ENCODE measurements around the gene CAMSAP1. TPM values are rescaled to one million over a fixed set of nuclear protein-coding genes. Genes with fewer than 3 reads are reported as not detected.

The CAMSAP1 gene
- total RNA-seq, 1 donor from 2014 or later, result 150 TPM

- H3K4me3 Mint-ChIP-seq (ENCODE audit: unreplicated experiment), result no peak overlapping the region
- H3K9me3 Mint-ChIP-seq (ENCODE audit: unreplicated experiment), result peaks cover 7% of the 10 kb centered on the region
- no peak overlapping the region for H3K27ac Mint-ChIP-seq (ENCODE audit: unreplicated experiment)
- H3K27me3 Mint-ChIP-seq (ENCODE audit: unreplicated experiment), result peaks cover 10% of the 10 kb centered on the region
- DNase-seq, result no peak
- peaks cover 9% of the 10 kb centered on the region for H3K36me3 Mint-ChIP-seq (ENCODE audit: unreplicated experiment)
- H3K4me1 Mint-ChIP-seq (ENCODE audit: low read depth, unreplicated experiment), result peaks cover 2% of the 10 kb centered on the region
- TF ChIP-seq, protein P1, sequence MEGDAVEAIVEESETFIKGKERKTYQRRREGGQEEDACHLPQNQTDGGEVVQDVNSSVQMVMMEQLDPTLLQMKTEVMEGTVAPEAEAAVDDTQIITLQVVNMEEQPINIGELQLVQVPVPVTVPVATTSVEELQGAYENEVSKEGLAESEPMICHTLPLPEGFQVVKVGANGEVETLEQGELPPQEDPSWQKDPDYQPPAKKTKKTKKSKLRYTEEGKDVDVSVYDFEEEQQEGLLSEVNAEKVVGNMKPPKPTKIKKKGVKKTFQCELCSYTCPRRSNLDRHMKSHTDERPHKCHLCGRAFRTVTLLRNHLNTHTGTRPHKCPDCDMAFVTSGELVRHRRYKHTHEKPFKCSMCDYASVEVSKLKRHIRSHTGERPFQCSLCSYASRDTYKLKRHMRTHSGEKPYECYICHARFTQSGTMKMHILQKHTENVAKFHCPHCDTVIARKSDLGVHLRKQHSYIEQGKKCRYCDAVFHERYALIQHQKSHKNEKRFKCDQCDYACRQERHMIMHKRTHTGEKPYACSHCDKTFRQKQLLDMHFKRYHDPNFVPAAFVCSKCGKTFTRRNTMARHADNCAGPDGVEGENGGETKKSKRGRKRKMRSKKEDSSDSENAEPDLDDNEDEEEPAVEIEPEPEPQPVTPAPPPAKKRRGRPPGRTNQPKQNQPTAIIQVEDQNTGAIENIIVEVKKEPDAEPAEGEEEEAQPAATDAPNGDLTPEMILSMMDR (IDR thresholded peaks at IDR 0.05; ENCODE audit: partially characterized antibody, unreplicated experiment), result no peak
Measured at GRCh38 chr9:135923508-135923907, 16.2 kb upstream of the CAMSAP1 start.

DNA sequence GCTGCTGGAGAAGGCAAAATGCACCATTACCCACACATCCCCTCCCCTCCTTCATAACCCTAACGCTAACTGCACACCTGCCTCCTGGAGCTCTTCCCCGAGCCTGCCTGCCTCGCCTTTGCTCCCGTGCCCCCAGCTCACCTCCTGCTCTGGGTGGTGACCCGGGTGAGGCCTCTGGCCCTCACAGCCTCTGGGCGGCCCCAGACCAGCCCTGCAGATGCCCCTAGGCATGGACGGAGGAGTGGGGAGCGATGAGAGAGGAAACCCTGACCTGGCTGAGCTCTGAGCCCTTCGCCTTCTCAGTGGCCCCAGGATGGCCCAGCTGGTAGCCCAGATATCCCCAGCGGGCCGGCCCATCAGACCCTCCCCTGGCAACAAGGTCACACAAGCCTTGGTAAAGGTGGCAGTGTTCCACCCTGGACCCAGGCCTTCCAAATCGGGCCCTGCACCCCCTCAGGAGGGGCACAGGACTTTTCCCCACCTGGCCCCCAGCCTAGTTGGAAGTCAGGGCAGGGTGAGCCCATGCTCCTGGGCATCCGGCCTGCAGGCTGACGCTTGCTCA lies 14.5 kb upstream of the CAMSAP1 start:
- peaks cover 6% of the 10 kb centered on the region for H3K27me3 Mint-ChIP-seq (ENCODE audit: unreplicated experiment)

DNA sequence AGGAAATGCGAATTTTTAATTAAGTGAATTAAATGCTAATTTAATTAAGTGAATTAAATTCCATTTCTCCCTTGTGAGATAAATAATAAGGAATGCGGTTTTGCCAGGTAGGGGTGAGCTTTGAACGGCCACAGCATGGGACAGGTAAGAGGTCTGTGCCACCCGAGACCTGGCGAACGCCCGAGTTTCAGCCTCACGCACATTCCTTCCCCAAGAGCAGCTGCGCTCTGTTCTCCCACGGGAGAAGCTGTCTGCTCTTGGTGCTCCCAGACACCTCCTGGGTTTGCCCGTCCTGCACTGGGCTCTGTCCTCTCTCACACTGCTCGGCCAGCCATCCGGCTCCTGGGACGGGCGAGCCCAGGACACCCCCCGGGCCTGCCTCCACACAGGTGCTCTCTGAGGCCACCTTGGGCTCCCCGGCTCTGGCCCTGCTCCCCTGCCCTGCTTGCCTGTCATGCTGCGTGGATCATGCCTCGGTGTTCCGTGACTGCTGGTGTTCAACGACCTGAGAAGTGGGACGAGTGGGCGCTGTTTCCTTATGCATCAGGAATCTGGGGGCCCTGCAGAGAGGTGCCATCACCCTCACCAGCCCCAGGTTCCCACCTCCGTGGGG lies 13.7 kb upstream of the CAMSAP1 start:
- Mint-ChIP-seq H3K27ac (ENCODE audit: unreplicated experiment) (no peak overlapping the region), H3K9me3 (ENCODE audit: unreplicated experiment) (peaks cover 13% of the 10 kb centered on the region), H3K36me3 (ENCODE audit: unreplicated experiment) (peaks cover 24% of the 10 kb centered on the region), H3K4me1 (ENCODE audit: low read depth, unreplicated experiment) (peaks cover 2% of the 10 kb centered on the region), H3K4me3 (ENCODE audit: unreplicated experiment) (no peak overlapping the region), H3K27me3 (ENCODE audit: unreplicated experiment) (peaks cover 6% of the 10 kb centered on the region)
- TF ChIP-seq, protein P1 (IDR thresholded peaks at IDR 0.05; ENCODE audit: partially characterized antibody, unreplicated experiment), result no peak
- DNase-seq, result no peak

More for the DNA sequence above, 14.5 kb upstream of the CAMSAP1 start:
- Mint-ChIP-seq H3K9me3 (ENCODE audit: unreplicated experiment) (peaks cover 11% of the 10 kb centered on the region), H3K4me3 (ENCODE audit: unreplicated experiment) (no peak overlapping the region), H3K36me3 (ENCODE audit: unreplicated experiment) (peaks cover 16% of the 10 kb centered on the region), H3K4me1 (ENCODE audit: low read depth, unreplicated experiment) (peaks cover 2% of the 10 kb centered on the region), H3K27ac (ENCODE audit: unreplicated experiment) (no peak overlapping the region)
- no peak for DNase-seq
- TF ChIP-seq, protein P1 (IDR thresholded peaks at IDR 0.05; ENCODE audit: partially characterized antibody, unreplicated experiment), result no peak

- H3K4me1 Mint-ChIP-seq (ENCODE audit: low read depth, unreplicated experiment), result peaks cover 2% of the 10 kb centered on the region
Measured at GRCh38 chr9:135920256-135920930, 13.0 kb upstream of the CAMSAP1 start.

More at GRCh38 chr9:135920256-135920930, 13.0 kb upstream of the CAMSAP1 start:
- Mint-ChIP-seq H3K27ac (ENCODE audit: unreplicated experiment) (no peak overlapping the region), H3K27me3 (ENCODE audit: unreplicated experiment) (peaks cover 4% of the 10 kb centered on the region), H3K4me3 (ENCODE audit: unreplicated experiment) (no peak overlapping the region), H3K36me3 (ENCODE audit: unreplicated experiment) (peaks cover 31% of the 10 kb centered on the region), H3K9me3 (ENCODE audit: unreplicated experiment) (peaks cover 16% of the 10 kb centered on the region)
- TF ChIP-seq, protein P1 (IDR thresholded peaks at IDR 0.05; ENCODE audit: partially characterized antibody, unreplicated experiment), result no peak
- no peak for DNase-seq

All from glutamatergic neuron (in vitro differentiated cells).